ENCODE data around the gene RUFY1. TPM values are rescaled to one million over a fixed set of nuclear protein-coding genes. Genes with fewer than 3 reads are reported as not detected.
A peak's percentile ranks its signal among the peaks of the same experiment; 100 is the strongest.
"Not testable (repeated sequence)": the region's sequence is repeated elsewhere in the genome, so short reads cannot be mapped to it uniquely, and the experiment has no call there.

The RUFY1 gene, protein sequence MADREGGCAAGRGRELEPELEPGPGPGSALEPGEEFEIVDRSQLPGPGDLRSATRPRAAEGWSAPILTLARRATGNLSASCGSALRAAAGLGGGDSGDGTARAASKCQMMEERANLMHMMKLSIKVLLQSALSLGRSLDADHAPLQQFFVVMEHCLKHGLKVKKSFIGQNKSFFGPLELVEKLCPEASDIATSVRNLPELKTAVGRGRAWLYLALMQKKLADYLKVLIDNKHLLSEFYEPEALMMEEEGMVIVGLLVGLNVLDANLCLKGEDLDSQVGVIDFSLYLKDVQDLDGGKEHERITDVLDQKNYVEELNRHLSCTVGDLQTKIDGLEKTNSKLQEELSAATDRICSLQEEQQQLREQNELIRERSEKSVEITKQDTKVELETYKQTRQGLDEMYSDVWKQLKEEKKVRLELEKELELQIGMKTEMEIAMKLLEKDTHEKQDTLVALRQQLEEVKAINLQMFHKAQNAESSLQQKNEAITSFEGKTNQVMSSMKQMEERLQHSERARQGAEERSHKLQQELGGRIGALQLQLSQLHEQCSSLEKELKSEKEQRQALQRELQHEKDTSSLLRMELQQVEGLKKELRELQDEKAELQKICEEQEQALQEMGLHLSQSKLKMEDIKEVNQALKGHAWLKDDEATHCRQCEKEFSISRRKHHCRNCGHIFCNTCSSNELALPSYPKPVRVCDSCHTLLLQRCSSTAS
- 30.6 TPM for polyA plus RNA-seq (2013, experiment 1 of 2; ENCODE audit: insufficient read length)
- 39.1 TPM for polyA plus RNA-seq (2013, experiment 2 of 2; ENCODE audit: insufficient read length)

DNA sequence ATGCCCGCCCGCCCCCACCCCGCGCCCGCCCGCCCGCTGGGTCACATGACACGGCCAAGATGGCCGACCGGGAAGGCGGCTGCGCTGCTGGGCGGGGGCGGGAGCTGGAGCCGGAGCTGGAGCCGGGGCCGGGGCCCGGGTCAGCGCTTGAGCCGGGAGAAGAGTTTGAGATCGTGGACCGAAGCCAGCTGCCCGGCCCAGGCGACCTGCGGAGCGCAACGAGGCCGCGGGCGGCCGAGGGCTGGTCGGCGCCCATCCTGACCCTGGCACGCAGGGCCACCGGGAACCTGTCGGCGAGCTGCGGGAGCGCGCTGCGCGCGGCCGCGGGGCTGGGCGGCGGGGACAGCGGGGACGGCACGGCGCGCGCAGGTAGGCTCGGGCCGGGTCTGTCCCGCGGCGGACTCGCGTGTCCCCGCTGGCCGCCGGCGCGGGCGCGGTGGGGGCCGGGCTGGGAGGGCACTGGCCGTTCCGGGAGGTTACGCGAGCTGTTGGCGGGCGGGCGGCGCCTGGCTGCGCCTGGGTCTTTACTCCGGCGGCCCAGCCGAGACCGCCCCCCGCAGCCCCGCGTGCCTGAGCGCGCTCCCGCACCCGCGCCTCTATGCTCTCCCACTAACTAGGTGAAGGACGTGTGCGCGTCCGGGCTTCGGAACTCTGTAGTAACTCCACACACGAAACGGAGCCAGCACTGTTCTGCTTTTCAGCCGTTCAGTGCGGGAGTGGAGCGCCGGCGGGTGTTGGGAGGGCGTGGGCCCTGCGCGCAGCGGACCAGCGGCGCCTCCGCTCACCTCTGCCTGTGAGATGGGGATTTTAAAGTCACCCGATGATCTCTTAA, at the start of gene RUFY1:
TSS of gene RUFY1 (plus strand) at position 44 of the 832 bp plus-strand sequence. CDS start at position 60, 16 bp downstream.
- DNase-seq, result peak; percentile 79

- not testable (repeated sequence) for DNase-seq
Observed at GRCh38 chr5:179501997-179502396, 48.4 kb upstream of the RUFY1 start.

GRCh38 chr5:179502420-179502819, 47.9 kb upstream of the RUFY1 start:
- DNase-seq, result not testable (repeated sequence)

- DNase-seq, result no peak
Observed at GRCh38 chr5:179504191-179504590, 46.2 kb upstream of the RUFY1 start.

DNA sequence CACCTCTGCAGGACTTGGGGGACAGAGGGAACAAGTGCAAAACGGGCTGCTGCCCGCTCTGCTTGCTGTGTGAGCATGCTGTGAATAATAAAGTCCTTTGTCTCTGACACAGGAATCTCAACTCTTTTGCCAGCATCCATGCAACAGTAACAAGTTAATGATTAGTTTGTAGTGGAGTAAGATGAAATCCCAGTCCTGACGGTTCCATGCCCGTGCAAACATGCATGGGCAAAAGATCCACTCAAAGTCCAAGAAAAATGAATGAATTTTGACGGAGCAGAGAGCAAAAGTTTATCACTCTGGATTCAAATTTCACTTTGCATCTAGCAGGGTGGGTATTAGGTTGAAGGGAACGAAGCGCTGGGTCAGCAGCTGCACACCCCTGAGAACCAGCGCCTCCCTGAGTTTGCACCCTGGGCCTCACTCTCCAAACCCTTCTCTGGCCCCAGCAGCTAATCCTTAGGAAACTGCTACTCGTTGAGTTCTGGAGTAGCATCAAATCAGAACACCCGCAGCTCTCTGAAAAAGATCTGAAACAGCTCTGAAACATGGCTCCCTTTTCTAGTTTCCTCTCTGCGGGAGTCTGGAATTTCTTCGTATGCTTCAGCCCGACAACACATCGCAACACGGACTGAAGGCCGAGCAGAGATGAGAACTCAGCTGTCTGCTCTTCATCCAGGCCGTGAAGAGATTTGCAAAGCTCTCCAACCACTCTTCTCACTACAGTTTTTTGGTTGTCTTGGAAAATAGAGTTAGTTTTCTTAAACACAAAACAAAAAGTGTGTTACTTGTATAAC, 45.6 kb upstream of the RUFY1 start:
- peak; percentile 14 for DNase-seq

DNA sequence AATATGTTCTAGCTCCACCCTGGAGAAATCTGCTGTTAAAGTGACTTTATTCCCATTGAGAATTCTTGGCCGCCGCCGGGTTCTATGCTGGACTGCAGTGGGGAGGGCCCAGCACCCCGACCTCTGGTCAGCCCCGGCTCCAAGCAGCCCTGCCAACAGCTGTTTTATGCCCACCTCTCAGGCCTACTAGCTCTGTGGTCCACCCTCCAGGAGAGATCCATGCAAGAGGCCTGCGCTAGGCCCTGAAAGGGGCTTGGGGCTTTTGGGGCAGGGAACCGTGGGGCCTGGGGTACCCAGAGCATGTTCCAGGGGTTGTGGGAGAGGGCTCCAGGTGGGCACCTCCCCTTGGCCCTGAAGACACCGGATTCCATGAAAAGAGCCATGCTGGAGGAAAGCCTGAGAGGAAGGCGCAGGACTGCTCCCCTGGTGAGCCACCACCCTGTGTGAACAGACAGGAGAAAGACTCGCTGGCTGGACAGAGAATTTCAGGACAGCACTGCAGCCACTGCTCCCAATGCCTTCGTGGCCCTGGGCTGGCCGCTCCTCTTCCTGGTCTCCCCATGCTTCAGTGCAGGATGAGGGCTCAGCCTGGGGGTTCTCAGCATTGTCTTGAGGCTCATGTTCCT, 44.6 kb upstream of the RUFY1 start:
- no peak for DNase-seq

DNA sequence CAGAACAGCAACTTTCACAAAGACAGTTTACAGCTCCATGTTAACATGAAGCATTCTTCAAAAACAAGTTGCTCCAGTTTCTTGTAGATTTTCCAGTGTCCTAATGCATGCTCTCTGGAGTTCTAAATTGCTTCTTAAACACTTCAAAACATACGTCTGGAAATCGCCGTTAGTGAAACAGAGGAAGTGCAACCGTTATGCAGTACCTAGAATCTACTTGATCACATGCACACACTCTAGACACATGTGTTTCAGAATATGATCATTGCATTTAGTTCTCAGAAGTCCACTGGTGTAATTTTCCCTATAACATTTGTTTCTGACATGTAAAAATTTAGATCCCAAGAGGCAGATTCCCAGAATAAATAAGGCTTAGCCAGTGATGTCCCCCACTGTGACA, 41.1 kb upstream of the RUFY1 start:
- no peak for DNase-seq

GRCh38 chr5:179509845-179510244, 40.5 kb upstream of the RUFY1 start:
- no peak for DNase-seq

DNA sequence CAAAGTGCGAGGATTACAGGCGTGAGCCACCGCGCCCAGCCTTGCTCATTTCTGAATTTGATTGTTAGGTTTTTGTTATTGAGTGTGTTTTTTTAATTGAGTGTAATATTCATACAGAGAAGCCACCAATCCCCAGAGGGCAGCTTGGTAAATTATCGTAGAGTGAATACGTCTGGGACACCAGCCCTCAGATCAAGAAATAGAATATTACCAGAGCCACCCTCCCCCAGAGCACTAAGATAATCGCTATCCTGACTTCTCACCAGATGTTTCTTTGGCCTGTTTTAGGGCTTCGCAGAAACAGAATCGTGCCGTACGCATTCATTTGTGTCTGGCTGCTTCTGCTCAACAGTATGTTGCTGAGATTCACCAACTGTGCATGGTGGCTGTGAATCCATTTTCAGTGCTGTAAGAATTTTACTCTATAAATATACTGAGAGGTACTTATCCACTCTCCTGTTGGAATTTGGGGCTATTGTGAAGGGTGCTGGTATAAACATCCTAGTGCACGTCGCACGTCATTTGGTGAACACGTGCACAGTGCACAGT, 37.8 kb upstream of the RUFY1 start:
- DNase-seq, result no peak

- DNase-seq, result not testable (repeated sequence)
Observed at GRCh38 chr5:179515501-179515900, 34.9 kb upstream of the RUFY1 start.

DNA sequence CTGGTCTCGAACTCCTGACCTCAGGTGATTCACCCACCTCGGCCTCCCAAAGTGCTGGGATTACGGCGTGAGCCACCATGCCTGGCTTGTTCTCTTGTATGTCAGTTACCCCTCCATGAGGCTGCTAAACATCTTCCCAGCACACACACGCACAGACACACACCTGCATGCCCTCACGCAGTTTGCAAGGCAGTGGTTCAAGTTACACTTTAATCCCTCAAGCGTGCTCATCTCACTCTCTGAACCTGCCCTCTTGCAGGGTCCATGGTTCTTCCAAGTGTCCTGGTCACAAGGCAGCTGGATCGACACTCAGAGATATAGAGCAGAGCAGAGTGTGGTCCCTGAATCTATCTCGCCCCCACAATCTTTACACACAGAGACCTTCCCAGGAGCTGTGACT, 34.1 kb upstream of the RUFY1 start:
- DNase-seq, result no peak

GRCh38 chr5:179517746-179518145, 32.6 kb upstream of the RUFY1 start:
- not testable (repeated sequence) for DNase-seq

- not testable (repeated sequence) for DNase-seq
Observed at GRCh38 chr5:179518369-179518768, 32.0 kb upstream of the RUFY1 start.

- DNase-seq, result not testable (repeated sequence)
Observed at GRCh38 chr5:179519416-179520070, 30.8 kb upstream of the RUFY1 start.

- not testable (repeated sequence) for DNase-seq
Observed at GRCh38 chr5:179522107-179522506, 28.2 kb upstream of the RUFY1 start.

- DNase-seq, result no peak
Observed at GRCh38 chr5:179526978-179527377, 23.4 kb upstream of the RUFY1 start.

DNA sequence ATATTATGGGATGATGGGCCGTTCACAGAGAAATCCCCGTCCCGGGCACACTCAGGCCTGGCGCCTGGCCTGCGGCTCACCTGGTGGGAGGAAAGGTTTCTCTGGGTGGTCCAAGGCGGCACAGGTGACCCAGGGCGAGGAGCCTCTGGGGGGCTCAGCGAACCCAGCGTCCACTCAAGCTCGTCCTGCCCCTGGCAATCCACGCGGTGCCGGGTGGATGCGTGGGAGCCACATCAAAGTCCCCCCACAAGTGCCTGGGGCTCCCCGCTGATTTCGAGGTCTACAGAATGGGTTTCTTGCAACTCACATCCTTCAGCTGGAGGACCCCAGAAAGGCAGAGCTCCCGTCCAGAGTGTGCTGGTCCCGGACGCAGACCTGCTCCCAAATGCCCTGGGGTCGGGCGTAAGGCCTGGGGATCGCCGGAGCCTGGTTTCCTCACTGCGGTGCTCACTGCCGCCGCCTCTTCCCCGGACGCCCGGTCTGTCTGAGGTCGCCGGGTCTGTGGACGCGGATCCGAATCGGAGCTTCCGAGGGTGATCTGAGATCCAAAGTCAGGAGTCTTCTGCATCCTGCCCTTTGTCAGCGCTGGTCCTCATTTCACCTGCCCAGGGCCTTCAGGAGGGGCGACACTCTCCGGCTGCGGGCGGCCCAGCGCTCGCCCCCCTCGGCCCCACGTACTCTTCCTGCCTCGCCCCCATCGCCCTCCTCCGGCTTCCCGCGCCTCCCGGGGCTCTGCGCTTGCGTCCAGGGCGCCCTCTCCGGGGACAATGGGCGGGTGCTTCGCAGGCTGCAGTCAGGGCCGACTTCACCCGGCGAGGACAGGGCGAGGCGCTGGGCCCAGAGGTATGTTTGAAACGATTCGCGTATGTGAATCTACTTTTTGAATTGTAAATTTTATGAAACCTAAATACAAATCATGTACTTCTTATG, 20.0 kb upstream of the RUFY1 start:
- peak; percentile 49 for DNase-seq

GRCh38 chr5:179533024-179533423, 17.3 kb upstream of the RUFY1 start:
- DNase-seq, result no peak

DNA sequence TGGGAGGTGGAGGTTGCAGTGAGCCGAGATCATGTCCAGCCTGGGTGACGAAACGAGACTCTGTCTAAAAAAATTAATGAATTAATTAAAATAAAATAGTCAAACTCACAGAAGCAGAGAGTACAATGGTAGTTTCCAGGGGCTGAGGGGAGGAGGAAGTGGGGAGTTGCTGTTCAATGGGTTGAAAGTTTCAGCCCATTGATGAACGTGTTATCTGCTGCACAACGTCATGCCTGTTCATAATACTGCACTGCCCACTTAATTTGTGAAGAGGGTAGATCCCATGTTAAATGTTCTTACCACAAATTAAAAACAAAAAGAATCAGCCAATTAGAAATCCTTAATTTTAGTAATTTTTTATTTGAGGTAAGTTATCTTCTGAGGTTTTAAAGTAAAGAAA, 16.4 kb upstream of the RUFY1 start:
- DNase-seq, result no peak

All from fibroblast of skin of scalp (primary cell).